GM12878 (cell line): ENCODE measurements around the gene IFNAR2. TPM values are rescaled to one million over a fixed set of nuclear protein-coding genes. Genes with fewer than 3 reads are reported as not detected.
"Not testable (repeated sequence)": the region's sequence is repeated elsewhere in the genome, so short reads cannot be mapped to it uniquely, and the experiment has no call there.

Experiments
- ATAC-seq: fragments of 200-7000 bp; cut with Tn5 transposase; 3 replicates; pipeline ENCODE4 v1.9.1; 2020; ENCODE audit warnings: mild to moderate bottlenecking, moderate library complexity
- BruUV-seq: library from RNA; stranded (reverse); fragments of 400-500 nt; replicated peaks from 2 replicates; lab custom pipeline; 2021; lab: Mats Ljungman, UMichigan
- CTCF ChIA-PET: fragments of 300-600 bp; sonication (Branson Sonifier 250); formaldehyde crosslinking; extraction: SDS; loops from one replicate; lab custom pipeline; 2021; ENCODE audit warnings: inconsistent platforms; lab: Yijun Ruan, JAX
- POLR2A ChIA-PET: fragments of 350-600 bp; formaldehyde crosslinking; extraction: SDS; loops from one replicate; lab custom pipeline; 2021; ENCODE audit warnings: inconsistent platforms; lab: Charles Lee
- RAD21 ChIA-PET: fragments of 300-600 bp; sonication (Branson Sonifier 250); formaldehyde crosslinking; loops from one replicate; lab custom pipeline; 2023; ENCODE audit warnings: antibody characterized with exemption; ENCODE audit not compliant: unreplicated experiment; lab: Charles Lee
- SMC1A ChIA-PET: fragments of 300-600 bp; sonication (Branson Sonifier 250); formaldehyde crosslinking; loops from one replicate; lab custom pipeline; 2023; ENCODE audit not compliant: unreplicated experiment, uncharacterized antibody; lab: Charles Lee
- DNase-seq: peaks from one replicate; pipeline ENCODE4 v3.0.0-alpha.2; 2011; ENCODE audit warnings: low read depth, low spot score
- FAIRE-seq: peaks from 3 replicates; lab custom pipeline; 2011; peaks lifted over from hg19 to GRCh38; lab: Jason Lieb, UNC
- H2AFZ ChIP-seq: 2 replicates; pipeline ENCODE4 v1.6.0; 2011; ENCODE audit warnings: low read depth, low read length, control low read depth; ENCODE audit not compliant: control insufficient read depth
- H3K27ac ChIP-seq: 2 replicates; pipeline ENCODE4 v1.5.1; 2011; ENCODE audit warnings: control low read depth; ENCODE audit not compliant: control insufficient read depth, insufficient read depth
- H3K27me3 ChIP-seq, 2 experiments: replicated peaks in 1 of 2; 2 replicates each; pipeline versions ENCODE4 v1.6.0 to v1.6.1; 2011; ENCODE audit warnings: low read length in 1 of 2; ENCODE audit not compliant: control insufficient read depth in 2 of 2, insufficient read depth in 2 of 2
- H3K36me3 ChIP-seq, 2 experiments: 2 replicates each; pipeline ENCODE4 v1.5.1; 2011; ENCODE audit warnings: low read length in 1 of 2; ENCODE audit not compliant: control insufficient read depth in 2 of 2, insufficient read depth in 2 of 2
- H3K4me1 ChIP-seq: 2 replicates; pipeline ENCODE4 v1.6.1; 2011; ENCODE audit warnings: mild to moderate bottlenecking, low read length, moderate library complexity, mixed read lengths; ENCODE audit not compliant: control insufficient read depth, insufficient read depth
- H3K4me2 ChIP-seq: 2 replicates; pipeline ENCODE4 v1.6.0; 2011; ENCODE audit warnings: control low read depth; ENCODE audit not compliant: control insufficient read depth, insufficient read depth
- H3K4me3 ChIP-seq: fragments of 200-600 bp; sonication (generic); 2 replicates; pipeline ENCODE4 v1.5.1; 2016
- H3K79me2 ChIP-seq: 2 replicates; pipeline ENCODE4 v1.6.0; 2011; ENCODE audit warnings: low read length; ENCODE audit not compliant: control insufficient read depth, insufficient read depth
- H3K9ac ChIP-seq: 2 replicates; pipeline ENCODE4 v1.8.0; 2011; ENCODE audit warnings: low read length, control low read depth, mixed read lengths; ENCODE audit not compliant: control insufficient read depth, insufficient read depth
- H3K9me3 ChIP-seq: replicated peaks from 3 replicates; pipeline ENCODE4 v1.5.1; 2011; ENCODE audit warnings: mild to moderate bottlenecking, low read length; ENCODE audit not compliant: control insufficient read depth, insufficient read depth
- H4K20me1 ChIP-seq: 2 replicates; pipeline ENCODE4 v1.6.0; 2011; ENCODE audit not compliant: control insufficient read depth, insufficient read depth
- BRCA1 ChIP-seq: IDR thresholded peaks from 2 replicates; pipeline ENCODE4 v1.6.1; 2011; ENCODE audit warnings: low read depth, low read length, improper control_type of control experiment
- ETV6 ChIP-seq, 2 experiments: fragments of 450-650 bp in 1 of 2; IDR thresholded peaks in 1 of 2; conservative IDR thresholded peaks in 1 of 2; 2 replicates each; pipeline ENCODE4 v1.6.1; 2014; ENCODE audit warnings: antibody characterized with exemption in 1 of 2, borderline replicate concordance in 1 of 2, low read depth in 1 of 2, mild to moderate bottlenecking in 1 of 2, moderate library complexity in 1 of 2
- SUPT20H ChIP-seq: IDR thresholded peaks from 2 replicates; pipeline ENCODE4 v1.6.1; 2011; ENCODE audit warnings: low read depth, mild to moderate bottlenecking, low read length, moderate library complexity, borderline replicate concordance; ENCODE audit not compliant: control insufficient read depth
- TARDBP ChIP-seq: IDR thresholded peaks from 2 replicates; pipeline ENCODE4 v1.6.1; 2016; ENCODE audit warnings: borderline replicate concordance
- WGBS: methylation state at CpG from one replicate; pipeline ENCODE4 v1.1.6; 2016; ENCODE audit warnings: low lambda C conversion rate; ENCODE audit not compliant: insufficient replicate concordance, insufficient coverage; ENCODE audit errors: missing lambda C conversion rate; 5-methylcytosine and 5-hydroxymethylcytosine counted together
- in situ Hi-C: fragments of 300-500 bp; cut with MboI; formaldehyde crosslinking; loops from 9 replicates; pipeline ENCODE4 v1.14.3; 2018; ENCODE audit warnings: mixed read lengths
- intact Hi-C: fragments of 100-400 bp; cut with micrococcal nuclease; formaldehyde crosslinking; loops from one replicate; pipeline ENCODE4 v1.14.2; 2022; ENCODE audit not compliant: unreplicated experiment
- polyA plus RNA-seq, 11 experiments: library from polyadenylated mRNA; depleted of rRNA in 4 of 11; unstranded in 6 of 11; stranded (reverse) in 5 of 11; fragments of >200 nt; fragmentation: Nextera tagmentation in 4 of 11; fragmentation: Illumina TruSeq in 1 of 11; extraction: Ambion mirVana in 4 of 11; extraction: Trizol in 1 of 11; gene quantifications; 1 replicate in 1 of 11; 2 replicates in 10 of 11; pipeline versions ENCODE4 v1.2.1 to v1.2.3, GENCODE V29; 2011 to 2016; ENCODE audit warnings: inconsistent platforms in 2 of 11, missing spikeins in 2 of 11, low read depth in 1 of 11
- total RNA-seq, 4 experiments: library from RNA; depleted of rRNA in 3 of 4; stranded (reverse); fragments of >200 nt in 3 of 4; fragmentation: Illumina TruSeq in 1 of 4; extraction: Trizol in 1 of 4; gene quantifications; 2 replicates each; pipeline versions ENCODE4 v1.2.1 to v1.2.3, GENCODE V29; 2013 to 2021
- TF ChIP-seq, protein P1 (sequence below): fragments of 150-350 bp; IDR thresholded peaks from 2 replicates; pipeline ENCODE4 v1.6.1; 2016; ENCODE audit warnings: low read depth, low read length

IFNAR2 gene
- total and polyA plus RNA-seq, 10 of the 15 experiments (the other 5 are each of a cell fraction or from before 2014, with no cell fraction given) = 8.5 to 99.7 (median 58.1) TPM

DNA sequence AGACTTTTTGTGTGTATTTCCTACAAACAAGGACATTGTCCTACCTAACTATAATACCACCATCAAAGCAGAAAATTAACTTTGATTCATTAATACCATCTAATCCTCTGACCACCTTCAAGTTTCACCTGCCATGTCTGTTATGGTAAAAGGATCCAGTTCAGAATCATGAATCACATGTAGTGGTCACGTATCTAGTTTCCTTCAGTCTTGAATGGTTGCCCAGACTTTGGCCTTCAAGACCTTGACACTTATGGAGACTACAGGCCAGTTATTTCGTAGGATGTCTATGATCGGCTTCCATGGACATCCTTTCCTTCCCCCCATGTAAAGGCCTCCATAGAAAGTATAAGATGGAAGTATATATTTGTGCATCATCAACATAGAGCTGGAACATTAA, 10.4 kb upstream of the IFNAR2 start (continued):
- TF ChIP-seq ETV6 (conservative IDR thresholded peaks at IDR 0.05 in 1 of 2, IDR thresholded peaks at IDR 0.05 in 1 of 2; ENCODE audit: borderline replicate concordance in 1 of 2, low read depth in 1 of 2) (no peak), SUPT20H (no peak)

DNA sequence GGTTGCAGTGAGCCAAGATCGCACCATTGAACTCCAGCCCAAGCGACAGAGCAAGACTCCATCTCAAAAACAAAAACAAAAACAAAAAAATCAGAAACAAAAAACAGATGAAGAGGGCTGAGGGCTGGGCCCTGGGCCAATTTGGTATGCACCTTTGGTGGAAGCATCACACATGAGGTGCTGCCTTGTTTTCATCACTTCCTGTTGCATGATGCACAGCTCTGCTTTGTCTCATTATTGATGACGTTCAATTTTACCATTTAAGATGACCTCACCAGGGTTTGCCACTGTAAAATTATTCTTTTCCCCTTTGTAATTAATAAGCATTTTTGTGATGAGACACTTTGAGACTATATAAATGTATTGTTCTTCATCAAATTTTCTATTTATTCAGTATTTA, 9.8 kb upstream of the IFNAR2 start:
- POLR2A ChIA-PET = interaction anchor here (0.5 kb wide), 1 partner anchor 224 kb away, joined by 6 read pairs; no protein-coding TSS in a partner anchor

DNA sequence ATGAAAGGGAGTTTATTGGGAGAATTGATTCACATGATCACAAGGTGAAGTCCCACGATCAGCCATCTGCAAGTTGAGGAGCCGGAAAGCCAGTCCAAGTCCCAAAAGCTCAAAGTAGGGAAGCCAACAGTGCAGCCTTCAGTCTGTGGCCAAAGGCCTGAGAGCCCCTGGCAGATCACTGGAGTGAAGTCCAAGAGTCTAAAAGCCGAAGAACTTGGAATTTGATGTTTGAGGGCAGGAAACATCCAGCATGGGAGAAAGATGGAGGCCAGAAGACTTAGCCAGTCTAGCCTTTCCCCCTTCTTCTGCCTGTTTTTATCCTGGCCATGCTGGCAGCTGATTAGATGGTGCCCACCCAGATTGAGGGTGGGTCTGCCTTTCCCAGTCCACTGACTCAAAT, 4.4 kb upstream of the IFNAR2 start:
- H3K79me2 ChIP-seq, in situ Hi-C loops, DNase-seq, H2AFZ ChIP-seq, H3K27me3 ChIP-seq, FAIRE-seq, BruUV-seq, H3K9me3 ChIP-seq, H3K27ac ChIP-seq, H4K20me1 ChIP-seq, H3K4me2 ChIP-seq, H3K9ac ChIP-seq, intact Hi-C loops, ATAC-seq, H3K4me3 ChIP-seq, H3K36me3 ChIP-seq, H3K4me1 ChIP-seq: not testable (repeated sequence)
- POLR2A ChIA-PET = interaction anchor here (1.5 to 6.8 kb wide), 2 partner anchors 14 to 100 kb away, joined by 6 to 59 read pairs; partner anchors contain the start of gene IFNAR1
- WGBS = 72% methylated on average over 3 of the region's 3 CpGs
- CTCF ChIA-PET = interaction anchor here (2.9 kb wide), 1 partner anchor 136 kb away, joined by 11 read pairs; no protein-coding TSS in a partner anchor
- RAD21 ChIA-PET = interaction anchor here (1.0 to 6.0 kb wide), 2 partner anchors 13 to 22 kb away, joined by 4 to 34 read pairs; no protein-coding TSS in a partner anchor
- SMC1A ChIA-PET = interaction anchor here (1.7 to 3.0 kb wide), 3 partner anchors 21 to 43 kb away, joined by 4 to 23 read pairs (median 16); no protein-coding TSS in a partner anchor

More for the DNA sequence above, 9.8 kb upstream of the IFNAR2 start:
- CTCF ChIA-PET = interaction anchor here (1.2 kb wide), 1 partner anchor 14 kb away, joined by 3 read pairs; no protein-coding TSS in a partner anchor
- no peak for FAIRE-seq
- H3K79me2 ChIP-seq = no peaks in the 10 kb centered on the region
- DNase-seq = no peak
- no peaks in the 10 kb centered on the region for H3K27me3 ChIP-seq
- RAD21 ChIA-PET = interaction anchor here (1.1 to 1.4 kb wide), 2 partner anchors 17 to 19 kb away, joined by 3 to 4 read pairs; no protein-coding TSS in a partner anchor
- intact Hi-C loops (no loop called here), in situ Hi-C loops (no loop called here)
- H3K36me3 ChIP-seq = no peaks in the 10 kb centered on the region
- no peak for ATAC-seq
- no TSS peak for BruUV-seq
- H3K4me2 ChIP-seq = no peak overlapping the region
- no peaks in the 10 kb centered on the region for H3K9me3 ChIP-seq
- no peak overlapping the region for H2AFZ ChIP-seq
- H3K4me1 ChIP-seq = peaks cover 22% of the 10 kb centered on the region
- TF ChIP-seq, protein P1, sequence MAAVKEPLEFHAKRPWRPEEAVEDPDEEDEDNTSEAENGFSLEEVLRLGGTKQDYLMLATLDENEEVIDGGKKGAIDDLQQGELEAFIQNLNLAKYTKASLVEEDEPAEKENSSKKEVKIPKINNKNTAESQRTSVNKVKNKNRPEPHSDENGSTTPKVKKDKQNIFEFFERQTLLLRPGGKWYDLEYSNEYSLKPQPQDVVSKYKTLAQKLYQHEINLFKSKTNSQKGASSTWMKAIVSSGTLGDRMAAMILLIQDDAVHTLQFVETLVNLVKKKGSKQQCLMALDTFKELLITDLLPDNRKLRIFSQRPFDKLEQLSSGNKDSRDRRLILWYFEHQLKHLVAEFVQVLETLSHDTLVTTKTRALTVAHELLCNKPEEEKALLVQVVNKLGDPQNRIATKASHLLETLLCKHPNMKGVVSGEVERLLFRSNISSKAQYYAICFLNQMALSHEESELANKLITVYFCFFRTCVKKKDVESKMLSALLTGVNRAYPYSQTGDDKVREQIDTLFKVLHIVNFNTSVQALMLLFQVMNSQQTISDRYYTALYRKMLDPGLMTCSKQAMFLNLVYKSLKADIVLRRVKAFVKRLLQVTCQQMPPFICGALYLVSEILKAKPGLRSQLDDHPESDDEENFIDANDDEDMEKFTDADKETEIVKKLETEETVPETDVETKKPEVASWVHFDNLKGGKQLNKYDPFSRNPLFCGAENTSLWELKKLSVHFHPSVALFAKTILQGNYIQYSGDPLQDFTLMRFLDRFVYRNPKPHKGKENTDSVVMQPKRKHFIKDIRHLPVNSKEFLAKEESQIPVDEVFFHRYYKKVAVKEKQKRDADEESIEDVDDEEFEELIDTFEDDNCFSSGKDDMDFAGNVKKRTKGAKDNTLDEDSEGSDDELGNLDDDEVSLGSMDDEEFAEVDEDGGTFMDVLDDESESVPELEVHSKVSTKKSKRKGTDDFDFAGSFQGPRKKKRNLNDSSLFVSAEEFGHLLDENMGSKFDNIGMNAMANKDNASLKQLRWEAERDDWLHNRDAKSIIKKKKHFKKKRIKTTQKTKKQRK = no peak
- TF ChIP-seq BRCA1 (no peak), ETV6 (conservative IDR thresholded peaks at IDR 0.05 in 1 of 2, IDR thresholded peaks at IDR 0.05 in 1 of 2; ENCODE audit: borderline replicate concordance in 1 of 2, low read depth in 1 of 2) (no peak), TARDBP (no peak)
- 97% methylated on average over 3 of the region's 3 CpGs for WGBS
- SMC1A ChIA-PET = interaction anchor here (1.5 kb wide), 1 partner anchor 156 kb away, joined by 3 read pairs; no protein-coding TSS in a partner anchor
- no peaks in the 10 kb centered on the region for H4K20me1 ChIP-seq
- H3K4me3 ChIP-seq = no peak overlapping the region
- no peak overlapping the region for H3K27ac ChIP-seq
- H3K9ac ChIP-seq = no peak overlapping the region
